Stimulated activated CD4-positive, alpha-beta T cell treated with anti-CD3 and anti-CD28 coated beads, Interleukin-1b, Interleukin-23, amount 100 ng/mL, for 24 hours (primary cell): ENCODE measurements around the gene FASLG.
"Not testable (repeated sequence)": the region's sequence is repeated elsewhere in the genome, so short reads cannot be mapped to it uniquely, and the experiment has no call there.

Source experiments
- DNase-seq, 4 experiments: peaks; one replicate each; pipeline ENCODE4 v3.0.0-alpha.2; 2020; ENCODE audit warnings: low read depth in 4 of 4, low spot score in 1 of 4

Gene FASLG, protein sequence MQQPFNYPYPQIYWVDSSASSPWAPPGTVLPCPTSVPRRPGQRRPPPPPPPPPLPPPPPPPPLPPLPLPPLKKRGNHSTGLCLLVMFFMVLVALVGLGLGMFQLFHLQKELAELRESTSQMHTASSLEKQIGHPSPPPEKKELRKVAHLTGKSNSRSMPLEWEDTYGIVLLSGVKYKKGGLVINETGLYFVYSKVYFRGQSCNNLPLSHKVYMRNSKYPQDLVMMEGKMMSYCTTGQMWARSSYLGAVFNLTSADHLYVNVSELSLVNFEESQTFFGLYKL

DNA sequence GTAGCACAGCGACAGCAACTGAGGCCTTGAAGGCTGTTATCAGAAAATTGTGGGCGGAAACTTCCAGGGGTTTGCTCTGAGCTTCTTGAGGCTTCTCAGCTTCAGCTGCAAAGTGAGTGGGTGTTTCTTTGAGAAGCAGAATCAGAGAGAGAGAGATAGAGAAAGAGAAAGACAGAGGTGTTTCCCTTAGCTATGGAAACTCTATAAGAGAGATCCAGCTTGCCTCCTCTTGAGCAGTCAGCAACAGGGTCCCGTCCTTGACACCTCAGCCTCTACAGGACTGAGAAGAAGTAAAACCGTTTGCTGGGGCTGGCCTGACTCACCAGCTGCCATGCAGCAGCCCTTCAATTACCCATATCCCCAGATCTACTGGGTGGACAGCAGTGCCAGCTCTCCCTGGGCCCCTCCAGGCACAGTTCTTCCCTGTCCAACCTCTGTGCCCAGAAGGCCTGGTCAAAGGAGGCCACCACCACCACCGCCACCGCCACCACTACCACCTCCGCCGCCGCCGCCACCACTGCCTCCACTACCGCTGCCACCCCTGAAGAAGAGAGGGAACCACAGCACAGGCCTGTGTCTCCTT, at the start of gene FASLG:
TSS of gene FASLG (plus strand) at position 233 of the 583 bp plus-strand sequence. CDS start at position 332, 99 bp downstream.
- DNase-seq, result peak in 1 of 4 experiments; percentile 47

DNA sequence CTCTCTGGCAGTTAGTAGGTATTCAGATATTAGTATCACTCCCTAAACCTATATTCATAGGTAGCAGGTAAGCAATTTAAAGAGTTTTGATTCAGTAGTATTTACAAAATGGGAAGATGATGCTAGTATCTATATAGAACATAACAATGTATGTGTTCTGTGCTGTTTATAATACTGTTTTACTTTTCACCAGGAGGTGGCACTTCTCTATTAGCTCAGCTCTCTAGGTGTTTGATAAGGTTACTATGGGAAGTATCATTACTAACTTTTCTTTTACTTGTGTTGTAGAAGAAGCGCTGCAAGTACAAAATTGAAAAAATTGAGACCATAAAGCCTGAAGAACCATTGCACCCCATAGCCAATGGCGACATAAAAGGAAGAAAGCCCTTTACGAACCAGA, 49.4 kb upstream of the FASLG start:
- no peak for DNase-seq

DNA sequence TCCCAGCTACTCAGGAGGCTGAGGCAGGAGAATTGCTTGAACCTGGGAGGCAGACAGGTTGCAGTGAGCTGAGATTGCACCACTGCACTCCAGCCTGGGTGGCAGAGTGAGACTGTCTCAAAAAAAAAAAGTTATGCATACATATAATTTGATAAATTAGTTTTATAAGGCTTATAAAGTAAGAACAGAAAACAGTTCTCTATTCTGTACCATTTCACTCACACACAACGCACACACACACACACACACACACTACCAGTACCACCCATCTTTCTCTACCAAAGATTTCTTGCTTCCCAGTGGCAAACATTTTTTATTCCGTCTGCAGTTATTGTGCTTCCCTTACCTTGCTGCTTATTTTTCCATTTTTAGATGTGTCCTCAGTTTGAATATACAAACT, 46.4 kb upstream of the FASLG start:
- no peak for DNase-seq

DNA sequence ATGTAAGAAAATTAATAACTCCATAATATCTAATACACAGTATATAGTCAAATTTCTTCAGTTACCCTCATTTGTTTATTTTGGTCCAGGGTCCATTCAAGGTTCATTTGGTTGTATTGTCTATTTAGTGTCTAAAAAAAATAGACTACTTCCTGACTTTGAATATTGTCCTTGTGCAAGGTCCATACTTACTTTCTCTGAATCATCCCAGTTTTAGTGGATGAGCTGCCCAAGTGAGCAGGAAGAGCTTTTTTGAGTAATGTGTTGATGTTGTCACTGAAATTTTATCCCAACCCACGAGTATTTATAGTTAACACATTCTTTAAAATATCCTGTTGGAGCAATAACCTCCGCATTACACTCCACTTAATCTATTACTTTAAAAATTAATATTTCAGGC, 45.6 kb upstream of the FASLG start:
- no peak for DNase-seq

DNA sequence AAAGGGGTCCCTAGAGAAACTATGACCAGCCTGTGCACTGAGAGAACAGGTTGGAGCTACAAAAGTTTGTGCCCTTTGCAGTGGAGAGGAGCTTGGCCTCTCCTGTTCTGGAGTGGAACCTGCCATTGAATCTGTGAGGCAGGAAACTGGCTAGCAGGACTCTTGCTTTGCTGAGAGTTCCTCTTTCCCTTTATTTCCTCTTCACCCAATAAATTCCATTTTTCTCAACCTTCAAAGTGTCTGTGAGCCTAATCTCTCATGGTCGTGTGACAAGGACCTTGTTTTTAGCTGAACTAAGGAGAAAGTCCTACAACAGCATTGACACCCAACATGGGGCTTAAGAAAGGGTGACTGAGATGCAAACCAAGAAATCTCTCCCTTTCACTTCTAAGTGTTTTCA, 42.7 kb upstream of the FASLG start:
- DNase-seq, result no peak

DNA sequence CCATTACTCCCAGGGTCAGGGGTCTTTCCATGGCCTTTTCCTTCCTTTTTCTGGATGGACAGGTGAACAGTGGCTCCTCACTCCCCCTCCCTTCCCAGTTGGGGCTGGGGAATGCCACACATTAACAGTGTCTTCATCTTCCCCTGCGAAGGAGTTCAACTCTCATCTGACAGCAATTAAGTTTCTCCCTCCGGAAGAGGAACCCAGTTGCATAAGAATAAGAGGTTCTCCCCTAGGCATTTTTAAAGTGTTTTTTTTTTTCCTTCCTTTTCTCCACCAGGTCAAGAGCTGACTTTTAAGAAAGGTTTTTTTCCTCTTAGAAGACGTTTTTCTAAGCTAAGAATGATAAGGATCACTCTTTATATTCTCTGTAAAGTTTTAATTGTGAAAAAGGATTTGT, 42.3 kb upstream of the FASLG start:
- DNase-seq, result no peak

DNA sequence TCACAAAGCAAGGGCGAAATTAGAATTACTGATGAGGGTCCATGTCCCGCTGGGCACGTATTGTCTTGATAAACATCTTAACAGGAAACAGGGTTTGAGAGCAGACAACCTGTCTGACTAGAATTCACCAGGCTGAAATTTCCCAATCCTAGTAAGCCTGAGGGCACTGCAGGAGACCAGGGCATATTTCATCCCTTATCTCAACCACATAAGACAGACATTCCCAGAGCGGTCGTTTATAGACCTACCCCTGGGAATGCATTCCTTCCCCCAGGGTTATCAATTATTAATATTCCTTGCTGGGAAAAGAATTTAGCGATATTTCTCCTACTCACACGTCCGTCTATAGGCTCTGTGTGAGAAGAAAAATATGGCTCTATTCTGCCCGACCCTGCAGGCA, 38.3 kb upstream of the FASLG start:
- DNase-seq, result not testable (repeated sequence)

DNA sequence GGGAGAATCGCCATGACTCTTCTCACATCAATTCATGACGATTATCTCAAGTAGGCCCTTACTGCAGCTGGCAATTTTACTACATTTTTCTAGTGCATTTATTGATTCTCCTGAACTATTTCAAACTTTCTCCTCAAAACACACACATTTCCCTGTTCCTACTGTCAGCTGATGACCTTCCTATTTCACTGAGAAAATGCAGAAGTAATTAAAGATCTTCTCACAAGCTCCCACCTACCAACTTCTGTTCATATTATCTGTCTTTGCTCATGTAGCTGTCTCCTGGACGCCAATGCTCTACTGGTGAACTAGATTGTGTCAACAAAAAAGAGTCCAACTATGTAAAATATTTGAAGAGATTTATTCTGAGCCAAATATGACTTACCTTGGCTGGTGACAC, 36.4 kb upstream of the FASLG start:
- DNase-seq, result no peak

DNA sequence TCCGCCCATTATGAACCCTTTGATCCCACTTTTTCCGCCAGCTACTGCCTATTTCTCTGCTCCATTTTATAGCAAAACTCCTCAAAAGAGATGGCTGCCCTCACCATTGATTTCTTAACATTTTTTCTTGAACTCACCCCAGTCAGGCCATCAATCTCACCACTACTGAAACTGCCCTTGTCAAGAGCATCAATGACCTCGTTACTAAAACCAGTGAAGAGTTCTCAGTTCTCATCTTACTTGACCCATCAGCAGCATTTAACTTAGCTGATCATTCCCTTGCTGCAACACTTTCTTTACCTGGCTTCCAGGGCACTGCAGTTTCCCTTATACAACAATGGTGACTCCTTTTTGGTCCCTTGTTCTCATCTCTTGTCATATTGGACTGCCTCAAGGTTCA, 35.2 kb upstream of the FASLG start:
- no peak for DNase-seq

DNA sequence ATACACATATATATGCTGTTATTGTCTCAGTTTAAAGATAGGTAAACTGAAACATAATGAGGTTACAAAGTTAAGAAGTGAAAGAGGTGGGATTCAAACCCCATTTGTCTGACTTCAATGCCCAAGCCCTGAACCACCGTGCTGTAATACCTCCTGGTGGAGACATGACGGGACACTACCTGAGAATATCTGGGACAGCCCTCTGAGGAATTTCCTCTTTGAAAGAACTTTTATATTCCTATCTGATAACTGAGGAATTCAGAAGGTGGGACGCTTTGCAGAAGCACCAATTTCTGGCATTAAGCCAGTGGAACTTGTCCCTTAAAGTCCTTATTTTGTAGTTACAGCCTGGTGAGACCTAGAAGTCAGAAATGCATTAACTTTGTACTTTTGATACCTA, 32.1 kb upstream of the FASLG start:
- DNase-seq, result no peak

DNA sequence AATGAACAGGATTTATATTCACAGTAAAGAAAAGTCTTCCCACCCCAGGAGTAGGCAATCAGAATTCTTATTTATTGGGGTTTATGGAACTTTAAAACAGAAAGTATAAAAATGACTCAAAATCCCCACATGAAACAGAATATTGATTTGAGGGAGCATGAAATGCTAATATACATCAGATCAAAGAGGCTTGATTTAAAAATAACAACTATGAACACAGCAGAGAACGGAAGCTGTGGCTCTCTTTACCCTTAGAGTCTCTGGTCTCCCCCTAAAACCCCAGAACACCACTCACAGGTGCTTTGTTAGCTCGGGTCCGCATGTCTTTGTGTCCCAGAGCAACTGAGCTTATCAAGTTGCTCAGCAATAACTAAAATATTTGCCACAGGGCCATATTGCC, 31.2 kb upstream of the FASLG start:
- no peak for DNase-seq

DNA sequence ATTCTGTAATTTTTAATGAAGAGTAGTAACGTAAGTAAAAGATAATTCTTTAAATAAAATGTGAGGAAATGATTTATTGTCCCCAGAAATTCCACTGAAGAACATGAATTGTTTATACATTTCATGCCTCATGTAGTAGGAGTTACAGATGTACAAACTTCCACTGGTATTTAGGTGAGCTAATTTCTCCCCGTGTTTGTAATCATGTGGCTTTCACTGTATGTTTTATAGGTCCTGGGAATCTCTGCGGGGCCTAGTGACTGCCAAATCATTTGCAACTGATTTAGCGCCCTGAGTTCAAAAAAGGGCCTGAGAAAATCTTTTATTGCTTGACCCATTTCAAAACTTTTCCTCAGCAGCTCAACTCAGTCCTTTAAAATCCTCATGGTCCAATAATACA, 30.5 kb upstream of the FASLG start:
- no peak for DNase-seq

DNA sequence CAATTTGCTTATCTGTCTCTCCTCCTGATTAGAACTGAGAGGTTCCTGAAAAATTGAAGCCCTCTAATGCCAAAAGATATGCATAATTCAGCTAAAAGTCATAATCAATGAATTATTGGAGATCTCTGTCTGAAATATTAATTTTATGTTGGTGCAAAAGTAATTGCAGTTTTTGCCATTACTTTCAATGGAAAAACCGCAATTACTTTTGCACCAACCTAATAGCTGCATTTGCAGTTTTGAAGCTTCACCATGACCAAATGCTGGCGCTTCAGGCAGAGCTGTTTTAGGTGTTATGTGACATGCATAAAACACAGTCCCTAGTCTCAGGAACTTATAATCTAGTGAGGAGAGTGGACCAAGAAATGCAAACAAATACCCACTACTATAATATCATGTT, 29.7 kb upstream of the FASLG start:
- no peak for DNase-seq

DNA sequence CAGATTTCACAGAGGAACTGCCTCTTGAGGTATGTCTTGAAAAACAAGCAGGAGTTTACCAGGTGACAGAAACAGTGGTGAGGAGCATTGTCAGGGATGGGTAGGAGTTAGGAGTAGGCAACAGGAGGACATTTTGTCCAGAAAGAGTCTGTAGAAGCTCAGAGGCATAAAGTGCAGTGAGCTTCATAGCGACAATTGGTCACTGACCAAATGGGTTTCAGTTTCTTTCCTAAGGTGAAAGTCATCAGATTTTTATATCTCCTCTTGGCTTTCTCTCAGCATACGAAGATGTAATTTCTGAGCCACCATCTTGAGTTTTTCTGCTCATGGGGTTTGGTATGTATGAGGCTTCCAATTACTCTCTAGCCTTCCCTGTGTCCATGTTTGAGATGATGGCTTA, 29.3 kb upstream of the FASLG start:
- DNase-seq, result no peak

DNA sequence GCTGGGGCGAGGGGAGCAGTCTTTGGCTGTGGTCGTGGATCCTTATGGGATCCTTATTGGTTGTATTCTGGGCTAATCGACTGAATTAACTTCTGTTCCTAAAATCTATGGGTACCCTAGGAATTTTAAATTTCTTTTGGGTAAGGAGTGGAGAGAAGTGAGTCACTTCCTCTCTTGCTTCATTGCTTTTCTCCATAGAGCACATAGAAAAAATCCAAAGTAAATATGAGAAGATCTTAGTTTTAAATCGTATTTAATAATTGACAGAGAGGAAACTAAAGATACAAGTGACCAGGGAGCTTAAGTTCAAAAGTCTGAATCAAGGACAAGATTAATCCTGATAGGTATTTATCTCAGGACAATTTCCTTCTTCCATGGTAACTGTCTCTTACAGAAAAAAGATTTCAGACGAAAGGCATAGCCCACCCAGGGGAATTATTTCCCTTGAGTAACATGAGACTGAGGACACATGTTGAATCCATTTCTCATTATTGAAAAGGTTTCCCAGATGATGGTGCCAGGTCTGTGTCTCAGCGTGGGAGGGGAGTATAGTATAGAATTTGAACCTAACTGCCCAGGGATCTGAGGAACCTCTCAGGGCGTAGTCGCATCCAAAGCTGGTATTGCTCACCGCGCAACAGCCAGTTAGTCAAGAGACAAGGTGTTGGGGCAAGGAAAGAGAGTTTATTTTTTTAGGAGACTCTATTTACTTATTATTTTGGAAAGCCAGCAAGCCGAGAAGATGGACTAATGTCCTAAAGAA, 28.7 kb upstream of the FASLG start:
- DNase-seq, result no peak

DNA sequence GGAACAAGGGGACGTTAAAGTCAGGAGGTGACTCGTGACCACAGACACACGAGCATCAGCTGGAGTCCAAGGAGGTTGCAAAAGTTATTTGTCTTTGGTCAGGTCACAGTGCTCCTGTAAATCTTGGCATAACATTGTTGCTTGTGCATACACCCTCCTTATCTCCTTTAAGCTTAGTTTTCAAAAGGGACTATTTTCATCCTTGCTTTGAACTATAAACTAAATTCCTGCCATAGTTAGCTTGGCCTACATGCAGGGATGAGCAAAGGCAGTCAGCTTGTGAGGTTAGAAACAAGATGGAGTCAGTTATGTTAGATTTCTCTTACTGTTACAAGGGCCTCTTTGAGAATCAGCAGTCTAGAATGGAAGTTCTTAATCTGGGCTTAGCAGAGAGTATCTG, 28.0 kb upstream of the FASLG start:
- DNase-seq, result no peak

DNA sequence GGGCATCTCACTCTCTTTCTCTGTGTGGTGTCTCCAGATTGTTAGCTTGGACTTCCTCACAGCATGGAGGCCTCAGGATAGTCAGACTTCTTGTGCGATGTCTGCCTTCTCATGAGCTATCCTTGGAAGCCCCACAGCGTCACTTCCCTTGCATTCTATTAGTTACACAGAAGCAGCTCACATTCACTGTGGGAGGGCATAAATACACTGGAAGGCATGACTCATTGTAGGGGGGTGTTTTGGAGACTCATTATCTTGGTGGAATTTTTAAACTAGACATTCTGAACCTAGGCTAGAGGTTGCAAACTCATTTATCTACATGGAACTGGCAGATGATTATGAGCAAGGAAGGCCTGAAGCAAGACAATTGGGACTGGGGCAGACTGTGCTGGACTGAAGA, 21.4 kb upstream of the FASLG start:
- DNase-seq, result no peak

DNA sequence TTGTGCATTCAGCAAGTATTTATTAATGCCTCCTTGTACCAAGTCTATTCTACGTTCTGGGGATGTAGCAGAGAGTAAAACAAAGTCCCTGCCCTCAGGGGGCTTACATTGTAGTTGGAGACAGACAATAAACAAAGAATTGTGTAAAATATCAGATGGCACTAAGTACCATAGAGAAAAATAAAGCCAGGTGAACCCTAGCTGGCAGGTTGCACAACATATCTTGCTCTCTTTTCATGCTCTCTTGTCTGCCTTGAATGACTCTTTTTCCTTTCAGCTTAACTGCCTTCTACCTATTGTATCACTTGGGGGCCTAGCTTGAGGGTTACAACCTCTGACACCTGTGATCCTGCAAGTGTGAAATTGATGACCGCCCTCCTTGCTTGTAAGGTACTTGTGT, 20.7 kb upstream of the FASLG start:
- no peak for DNase-seq

DNA sequence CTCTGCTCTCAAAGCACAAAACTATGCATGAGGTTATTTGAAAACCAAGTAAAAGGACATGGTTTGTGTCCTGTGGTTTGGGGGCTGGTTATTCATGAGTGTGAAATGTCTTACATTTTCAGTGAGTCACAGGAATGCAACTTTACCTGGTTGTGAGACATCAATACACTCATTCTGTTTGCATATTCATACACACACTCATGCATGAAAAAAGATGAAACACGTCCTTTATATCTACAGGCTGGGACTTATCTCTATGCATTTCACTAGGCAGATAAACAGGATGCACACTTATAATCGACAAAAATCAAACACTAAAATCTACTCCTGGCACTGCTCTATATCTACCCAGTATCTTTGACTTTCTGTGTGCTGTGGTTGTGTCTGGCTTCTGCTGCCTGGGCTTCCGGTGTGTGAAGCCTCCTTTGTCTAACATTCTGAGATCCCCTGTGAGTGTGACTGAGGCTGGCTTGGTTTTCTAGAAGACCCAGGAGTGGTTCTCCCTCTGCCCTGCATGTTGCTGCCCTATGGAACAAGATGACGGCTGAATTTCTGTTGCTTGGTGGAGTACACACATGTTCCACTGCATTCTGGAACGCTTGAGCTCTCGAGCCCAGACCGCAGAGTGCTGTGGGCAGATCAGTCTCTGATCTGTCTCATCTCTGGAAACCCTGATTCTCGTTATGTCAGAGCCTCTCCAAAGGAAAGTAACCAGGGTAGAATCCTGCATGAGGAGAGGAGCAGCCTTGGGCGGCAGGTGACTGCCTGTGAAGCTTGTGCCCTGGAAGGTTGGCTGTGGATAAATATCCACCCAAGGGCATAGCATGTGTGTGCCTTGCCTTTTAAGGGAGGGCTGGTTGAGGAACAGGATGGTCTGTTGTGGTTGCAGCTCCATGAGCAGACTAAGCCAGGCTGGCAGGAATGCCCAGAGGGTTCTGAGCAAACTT, 19.7 kb upstream of the FASLG start:
- DNase-seq, result peak in 3 of 4 experiments; percentile 46 to 74 (median 66)

DNA sequence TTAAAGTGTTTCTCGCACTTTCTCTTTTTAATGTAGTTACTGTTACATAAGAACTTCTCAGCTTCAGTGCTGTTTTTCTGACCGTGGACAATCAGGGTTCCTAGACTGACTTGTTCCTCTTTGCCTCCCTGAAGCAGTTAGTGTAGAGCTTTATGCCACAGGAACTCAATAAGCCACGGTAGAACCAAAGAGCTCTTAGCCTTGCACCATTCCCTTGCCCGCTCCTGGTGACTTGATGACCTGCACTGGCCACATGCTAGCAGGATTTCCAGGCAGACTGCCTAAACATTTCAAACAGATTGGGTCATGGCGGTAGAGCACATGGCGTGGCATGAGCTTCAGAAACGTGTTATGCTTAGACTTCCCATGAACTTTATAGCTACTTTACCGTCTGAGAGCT, 18.8 kb upstream of the FASLG start:
- DNase-seq, result no peak

DNA sequence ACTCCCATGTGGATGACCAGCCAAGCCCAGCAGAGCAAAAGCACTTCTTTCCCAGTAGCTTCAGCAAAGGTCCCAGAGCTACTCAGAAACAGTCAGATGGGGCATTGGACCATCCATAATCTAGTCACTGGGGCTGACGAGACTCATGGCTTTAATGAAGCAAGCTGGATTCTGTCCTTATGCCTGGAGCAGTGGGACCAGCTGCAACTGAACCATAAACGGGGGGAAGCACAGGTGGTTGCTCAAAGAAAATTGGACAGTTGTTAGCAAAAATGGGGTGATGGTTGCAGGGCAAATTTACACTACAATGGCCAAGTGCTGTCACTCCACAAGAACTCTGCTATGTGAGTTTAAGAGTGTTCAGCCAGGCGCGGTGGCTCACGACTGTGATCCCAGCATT, 17.4 kb upstream of the FASLG start:
- DNase-seq, result no peak
